HG03108 (cell line): Measurements from ENCODE around the gene PCDH10.
"Not testable (repeated sequence)": the region's sequence is repeated elsewhere in the genome, so short reads cannot be mapped to it uniquely, and the experiment has no call there.

Source experiments
- ATAC-seq: cut with Tn5 transposase; IDR thresholded peaks from one replicate; pipeline ENCODE4 v1.9.1; 2021; ENCODE audit warnings: moderate library complexity; ENCODE audit not compliant: unreplicated experiment

PCDH10 gene

GRCh38 chr4:133208694-133209285 lies 59.7 kb downstream of the PCDH10 start:
- no peak for ATAC-seq

GRCh38 chr4:133233922-133234321 lies 84.8 kb downstream of the PCDH10 start:
- no peak for ATAC-seq

- not testable (repeated sequence) for ATAC-seq
These were observed 91.4 kb downstream of the PCDH10 start for GRCh38 chr4:133240451-133240850.
